ENCODE results near the gene DCANP1.
"Not testable (repeated sequence)": the region's sequence is repeated elsewhere in the genome, so short reads cannot be mapped to it uniquely, and the experiment has no call there.

DCANP1 gene

GRCh38 chr5:135447298-135447929, at the start of gene DCANP1:
Gene DCANP1 (minus strand): TSS chr5:135447348. CDS start chr5:135447108, 240 bp downstream.
- no peak for DNase-seq

GRCh38 chr5:135495531-135495930, 48.4 kb upstream of the DCANP1 start:
- not testable (repeated sequence) for DNase-seq

GRCh38 chr5:135494196-135494595, 47.0 kb upstream of the DCANP1 start:
- no peak for DNase-seq

DNA sequence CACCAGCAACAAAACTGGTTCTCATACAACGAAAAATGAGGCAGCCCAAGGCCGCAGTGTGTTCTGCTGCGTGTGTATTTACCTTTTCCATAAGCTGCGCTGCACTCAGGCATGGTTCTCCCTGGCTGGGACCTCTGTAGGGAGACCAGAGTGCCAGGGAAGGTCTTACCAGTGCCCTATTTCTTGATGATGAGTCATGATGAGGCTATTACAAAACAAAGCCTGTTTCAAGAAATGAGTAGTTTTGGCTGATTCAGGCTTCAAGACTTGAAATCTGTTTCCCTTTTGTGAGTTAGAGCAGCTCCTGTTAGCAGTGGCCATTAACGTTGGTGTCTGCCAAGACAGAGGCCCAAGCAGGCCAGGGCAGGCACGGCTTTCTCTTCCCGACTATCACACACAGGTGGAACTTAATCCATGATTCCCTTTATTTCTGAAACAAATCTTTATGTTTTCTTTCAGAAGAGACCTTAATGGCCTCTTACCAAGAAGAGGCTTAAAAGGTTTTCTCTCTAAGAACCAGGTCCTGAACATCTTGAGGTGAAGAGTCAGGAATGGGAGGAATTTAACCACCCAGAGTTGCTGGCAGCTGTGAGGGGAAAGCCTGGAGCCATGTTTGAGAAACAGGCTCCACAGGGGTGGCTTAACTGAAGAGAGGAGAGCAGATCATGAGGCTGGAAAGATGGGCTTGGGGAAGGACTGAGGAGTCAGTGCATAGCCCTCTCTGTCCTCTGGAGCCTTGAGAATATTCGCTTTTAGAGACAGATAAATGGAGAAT, 46.4 kb upstream of the DCANP1 start:
- no peak for DNase-seq

DNA sequence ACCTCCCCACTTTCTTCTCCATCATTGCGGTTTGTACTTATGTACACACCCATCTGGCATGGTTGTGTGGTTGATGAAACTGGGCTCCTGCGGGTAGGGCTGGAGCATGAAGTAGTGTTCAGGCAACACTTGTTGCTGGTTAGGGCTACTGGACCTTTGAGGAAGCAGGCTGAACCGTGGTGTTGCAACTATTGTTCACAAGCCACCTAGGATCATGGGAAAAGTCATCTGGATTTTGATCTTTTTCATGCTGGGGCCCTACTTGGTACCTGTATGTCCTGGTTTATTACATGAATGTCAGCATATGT, 45.1 kb upstream of the DCANP1 start:
- no peak for DNase-seq

- no peak for DNase-seq
These were observed 44.6 kb upstream of the DCANP1 start for GRCh38 chr5:135491552-135492318.

GRCh38 chr5:135491038-135491551, 43.9 kb upstream of the DCANP1 start:
- DNase-seq = no peak

GRCh38 chr5:135490245-135491037, 43.3 kb upstream of the DCANP1 start:
- no peak for DNase-seq

DNA sequence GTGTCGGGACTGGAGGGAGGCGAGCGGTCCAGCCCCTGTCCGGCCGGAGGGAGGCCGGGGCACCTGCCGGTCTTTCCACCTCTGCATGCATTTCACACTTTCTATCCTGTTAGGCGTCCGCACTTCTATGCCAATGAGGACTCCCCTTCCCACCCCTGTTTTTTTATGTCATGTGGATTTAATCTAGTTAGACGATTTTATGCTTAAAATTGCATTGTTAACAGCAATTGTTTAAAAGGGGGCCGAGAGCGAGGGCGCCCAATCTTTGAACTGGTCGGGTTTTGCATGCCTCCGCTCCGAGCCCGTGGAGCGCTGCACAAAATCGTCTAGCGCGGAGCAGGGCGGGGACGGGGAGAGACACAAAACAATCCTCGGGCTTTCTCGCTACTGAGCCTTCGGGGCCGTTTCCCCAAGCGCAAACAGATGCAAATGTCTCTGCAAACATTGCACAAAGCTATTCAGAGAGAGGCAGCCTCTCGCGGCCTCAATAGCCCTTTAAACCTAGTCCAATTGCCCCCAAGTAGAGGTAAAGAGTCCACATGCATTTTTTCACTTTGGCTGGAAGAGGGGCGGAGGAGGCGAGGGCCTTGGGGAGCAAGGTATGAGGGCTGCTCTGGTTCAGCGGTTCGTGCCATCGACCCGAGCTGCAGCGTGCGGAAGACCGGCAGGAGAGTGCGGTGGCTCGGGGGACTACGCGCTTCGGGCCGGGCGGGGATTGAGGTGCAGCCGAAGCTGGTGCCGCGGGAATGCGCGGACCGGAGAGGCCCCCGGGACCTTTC, 42.5 kb upstream of the DCANP1 start:
- no peak for DNase-seq

- DNase-seq = no peak
These were observed 41.7 kb upstream of the DCANP1 start for GRCh38 chr5:135488727-135489465.

- DNase-seq = no peak
These were observed 40.8 kb upstream of the DCANP1 start for GRCh38 chr5:135487839-135488514.

GRCh38 chr5:135487037-135487395, 39.9 kb upstream of the DCANP1 start:
- no peak for DNase-seq

DNA sequence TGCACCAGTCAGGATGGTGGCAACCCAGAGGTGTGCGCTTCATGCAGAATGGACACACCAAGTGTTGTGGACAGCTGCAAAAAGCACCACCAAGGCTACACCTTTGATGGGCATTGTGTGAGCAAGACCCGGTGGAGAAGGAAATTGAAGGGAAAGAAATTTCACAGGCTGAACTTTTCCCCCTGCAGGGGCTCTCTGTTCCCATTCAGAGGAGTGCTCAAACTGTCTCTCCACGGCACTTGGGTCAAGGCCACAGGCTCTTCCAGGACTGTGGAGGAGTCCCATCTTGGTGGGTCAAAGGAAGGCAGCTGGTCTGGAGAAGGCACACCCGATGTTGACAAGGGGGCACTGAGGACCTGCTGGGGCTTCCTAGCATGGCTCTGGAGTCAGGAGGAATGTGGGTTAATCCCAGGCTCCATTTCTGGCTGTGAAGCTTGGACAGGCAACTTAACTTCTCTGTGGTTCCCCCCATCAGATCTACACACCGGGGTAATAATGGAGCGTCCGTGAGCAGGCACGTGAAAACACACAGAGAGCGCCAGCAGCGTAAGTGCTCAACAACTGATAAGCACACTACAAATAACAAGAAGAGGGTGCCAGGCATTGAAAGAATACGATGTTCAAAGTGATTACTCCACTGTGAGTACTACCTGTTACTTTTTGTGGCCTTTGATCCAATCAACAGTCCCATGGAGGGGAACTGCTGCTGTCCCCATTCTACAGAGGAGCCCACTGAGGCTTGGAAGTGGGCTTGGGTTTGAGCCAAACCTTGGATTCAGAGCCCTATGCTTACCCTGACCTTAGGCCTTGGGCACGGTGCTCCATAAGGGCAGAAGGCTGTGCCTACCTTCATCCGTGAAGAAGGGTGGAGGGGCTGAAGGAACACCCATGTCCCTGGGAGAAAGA, 39.2 kb upstream of the DCANP1 start:
- no peak for DNase-seq

- DNase-seq = no peak
These were observed 37.5 kb upstream of the DCANP1 start for GRCh38 chr5:135484674-135485086.

- no peak for DNase-seq
These were observed 36.1 kb upstream of the DCANP1 start for GRCh38 chr5:135483254-135483653.

DNA sequence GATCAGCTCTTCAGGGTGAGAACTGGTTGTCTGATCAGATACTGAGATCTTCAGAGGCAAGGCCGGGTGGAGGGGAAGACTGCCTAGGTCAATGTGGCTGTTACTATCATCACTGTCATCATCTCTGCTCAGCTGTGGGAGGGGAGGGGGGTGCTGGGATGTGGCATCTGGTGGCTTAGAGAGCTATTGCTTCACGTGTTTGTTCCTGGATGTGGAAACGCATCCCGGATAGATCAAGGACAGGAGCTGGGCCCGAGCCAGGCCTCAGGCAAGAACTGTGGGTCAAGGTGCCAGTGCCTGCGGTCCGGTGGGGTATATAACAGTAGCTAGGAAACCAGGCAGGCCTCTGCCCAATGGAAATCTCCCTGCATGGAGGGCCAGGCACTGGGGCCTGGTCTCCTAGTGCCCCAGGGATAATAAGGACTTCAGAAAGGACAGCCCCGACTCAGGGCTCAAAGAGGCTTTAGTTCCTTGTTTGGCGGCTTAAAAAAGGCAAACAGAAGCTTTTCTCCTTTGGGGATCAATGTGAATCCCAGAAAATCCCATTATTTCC, 35.3 kb upstream of the DCANP1 start:
- DNase-seq = no peak

GRCh38 chr5:135481909-135482311, 34.8 kb upstream of the DCANP1 start:
- no peak for DNase-seq

DNA sequence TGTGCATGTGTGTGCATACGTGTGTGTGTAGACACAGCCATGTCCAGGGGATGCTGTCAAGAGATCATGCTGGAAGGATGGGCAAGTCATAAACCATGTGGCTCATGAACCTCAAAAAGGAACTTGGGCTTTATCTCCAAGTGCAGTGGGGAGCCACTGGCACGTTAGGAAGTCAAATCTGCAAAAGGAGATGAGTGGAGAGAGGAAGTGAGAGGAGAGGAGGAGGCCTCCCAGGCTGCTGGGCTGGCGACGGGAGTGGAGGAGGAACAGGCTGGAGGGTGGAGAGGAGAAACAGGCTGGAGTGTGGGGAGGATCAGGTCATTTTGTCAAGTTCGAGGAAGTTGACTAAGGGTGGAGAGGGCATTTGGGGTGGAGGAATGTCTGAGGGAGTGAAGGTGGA, 34.2 kb upstream of the DCANP1 start:
- DNase-seq = no peak

GRCh38 chr5:135480511-135480910, 33.4 kb upstream of the DCANP1 start:
- DNase-seq = no peak
